Mucosa of rectum (tissue), 2 donors: Measurements from ENCODE around the gene CNNM1.

Experiments used
- H3K27ac ChIP-seq, 2 donors: one replicate each; pipeline ENCODE4 v1.7.0; 2013; ENCODE audit warnings: inconsistent platforms in 2 of 2, low read depth in 2 of 2, low read length in 2 of 2
- H3K27me3 ChIP-seq, 2 donors: one replicate each; pipeline ENCODE4 v1.7.0; 2013; ENCODE audit warnings: low read length in 2 of 2; ENCODE audit not compliant: control insufficient read depth in 2 of 2, insufficient read depth in 2 of 2
- H3K36me3 ChIP-seq, 2 donors: one replicate each; pipeline ENCODE4 v1.7.0; 2013; ENCODE audit warnings: low read length in 2 of 2; ENCODE audit not compliant: control insufficient read depth in 2 of 2, insufficient read depth in 2 of 2
- H3K4me1 ChIP-seq, 2 donors: one replicate each; pipeline ENCODE4 v1.7.0; 2013; ENCODE audit warnings: low read length in 2 of 2, mild to moderate bottlenecking in 1 of 2; ENCODE audit not compliant: control insufficient read depth in 2 of 2, insufficient read depth in 2 of 2
- H3K4me3 ChIP-seq, 2 donors: one replicate each; pipeline ENCODE4 v1.7.0; 2013; ENCODE audit warnings: low read length in 2 of 2
- H3K9ac ChIP-seq, 2 donors: one replicate each; pipeline ENCODE4 v1.7.0; 2013; ENCODE audit warnings: low read length in 2 of 2, low read depth in 1 of 2, mild to moderate bottlenecking in 1 of 2
- H3K9me3 ChIP-seq, 2 donors: one replicate each; pipeline ENCODE4 v1.7.0; 2013; ENCODE audit warnings: low read length in 2 of 2; ENCODE audit not compliant: control insufficient read depth in 2 of 2
- donor health status: healthy.
- donor health status: Normal muscosa, but diverticular disease.

CNNM1 gene

GRCh38 chr10:99329304-99329553 is at the start of gene CNNM1:
Gene CNNM1, plus strand, starts transcription at chr10:99329356. Its CDS starts 32 bp downstream, at chr10:99329388.
- H3K36me3 ChIP-seq: no peaks in the 10 kb centered on the region
- no peak within 1 kb of the TSS for H3K27ac ChIP-seq
- H3K9me3 ChIP-seq: no peaks in the 10 kb centered on the region
- H3K4me3 ChIP-seq: peak within 1 kb of the TSS; percentile 59 to 60
- H3K27me3 ChIP-seq: peaks cover 13 to 27% of the 10 kb centered on the region in 2 donors
- H3K4me1 ChIP-seq: peaks cover 0 to 3% of the 10 kb centered on the region in 2 donors
- H3K9ac ChIP-seq: no peak within 1 kb of the TSS

DNA sequence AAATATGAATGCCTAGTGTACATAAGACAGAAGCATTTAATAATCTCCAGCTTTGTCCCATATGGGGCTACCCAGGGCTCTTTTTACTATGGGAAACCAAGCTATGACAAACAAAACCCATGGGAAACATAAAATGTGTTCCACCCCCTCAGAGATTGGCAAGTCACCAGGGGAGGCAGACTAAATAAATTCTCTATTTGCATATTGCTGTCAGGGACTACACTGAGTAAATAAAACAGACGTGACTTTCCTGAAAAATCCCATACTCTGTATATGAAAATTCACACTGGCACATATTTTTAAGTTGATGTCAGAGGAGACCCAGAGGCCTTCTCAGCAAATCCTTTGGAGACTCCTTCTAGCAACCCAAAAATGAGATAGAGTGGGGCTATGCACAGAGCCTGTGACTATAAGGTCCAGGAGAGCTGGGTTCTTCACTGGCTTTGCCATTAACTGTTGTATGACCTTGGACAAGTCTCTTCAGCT is 49.5 kb upstream of the CNNM1 start:
- H3K27me3 ChIP-seq: no peaks in the 10 kb centered on the region
- H3K4me3 ChIP-seq: no peak overlapping the region
- H3K4me1 ChIP-seq: no peaks in the 10 kb centered on the region
- H3K36me3 ChIP-seq: no peaks in the 10 kb centered on the region
- H3K9ac ChIP-seq: no peak overlapping the region
- peaks cover 4 to 5% of the 10 kb centered on the region in 2 donors for H3K9me3 ChIP-seq
- no peak overlapping the region for H3K27ac ChIP-seq

- no peak overlapping the region for H3K4me3 ChIP-seq
- no peaks in the 10 kb centered on the region for H3K4me1 ChIP-seq
- no peaks in the 10 kb centered on the region for H3K36me3 ChIP-seq
- no peaks in the 10 kb centered on the region for H3K27me3 ChIP-seq
- H3K9ac ChIP-seq: no peak overlapping the region
- H3K27ac ChIP-seq: no peak overlapping the region
- H3K9me3 ChIP-seq: peaks cover 4 to 5% of the 10 kb centered on the region in 2 donors
Measured at GRCh38 chr10:99280472-99280871, 48.7 kb upstream of the CNNM1 start.

DNA sequence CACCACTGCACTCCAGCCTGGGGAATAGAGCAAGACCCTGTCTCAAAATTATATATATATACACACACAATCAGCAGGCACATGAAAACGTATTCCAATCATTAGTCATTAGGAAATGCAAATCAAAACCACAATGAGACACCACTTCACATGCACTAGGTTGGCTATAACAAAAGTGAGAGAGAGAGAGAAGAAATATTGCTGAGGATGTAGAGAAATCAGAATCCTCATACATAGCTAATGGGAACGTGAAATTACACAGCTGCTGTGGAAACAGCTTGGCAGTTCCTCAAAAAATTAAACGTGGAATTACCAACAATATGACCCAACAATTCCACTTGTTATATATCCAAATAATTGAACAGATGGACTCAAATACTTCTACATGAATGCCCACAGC is 43.3 kb upstream of the CNNM1 start:
- H3K27me3 ChIP-seq: no peaks in the 10 kb centered on the region
- H3K9ac ChIP-seq: no peak overlapping the region
- H3K4me1 ChIP-seq: no peaks in the 10 kb centered on the region
- no peaks in the 10 kb centered on the region for H3K36me3 ChIP-seq
- no peak overlapping the region for H3K27ac ChIP-seq
- H3K4me3 ChIP-seq: no peak overlapping the region
- H3K9me3 ChIP-seq: peaks cover 4 to 5% of the 10 kb centered on the region in 2 donors

DNA sequence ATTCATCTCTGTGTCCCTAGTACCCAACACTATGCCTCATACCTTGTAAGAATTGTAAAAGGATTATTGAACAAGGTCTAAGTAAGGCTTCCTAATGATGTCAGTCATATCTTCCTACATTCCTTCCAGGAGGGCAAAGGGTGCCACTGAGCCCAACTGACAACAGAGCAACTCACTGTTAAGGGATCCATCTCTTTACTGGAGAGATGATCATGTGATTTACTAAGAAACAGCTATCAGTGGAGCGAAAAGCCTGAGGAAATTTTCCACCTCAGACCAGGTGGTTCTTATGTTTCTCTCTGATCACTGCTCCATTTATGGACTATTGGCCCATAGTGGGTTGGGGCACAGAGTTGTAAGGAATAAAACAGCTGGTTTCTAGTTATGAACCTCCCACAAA is 38.9 kb upstream of the CNNM1 start:
- H3K4me3 ChIP-seq: no peak overlapping the region
- no peaks in the 10 kb centered on the region for H3K4me1 ChIP-seq
- H3K27ac ChIP-seq: no peak overlapping the region

GRCh38 chr10:99292159-99292558 is 37.0 kb upstream of the CNNM1 start:
- H3K27ac ChIP-seq: no peak overlapping the region
- no peak overlapping the region for H3K9ac ChIP-seq
- no peaks in the 10 kb centered on the region for H3K27me3 ChIP-seq
- H3K4me1 ChIP-seq: no peaks in the 10 kb centered on the region
- no peaks in the 10 kb centered on the region for H3K36me3 ChIP-seq
- no peaks in the 10 kb centered on the region for H3K9me3 ChIP-seq
- H3K4me3 ChIP-seq: no peak overlapping the region

More for the DNA sequence above, 38.9 kb upstream of the CNNM1 start:
- no peaks in the 10 kb centered on the region for H3K9me3 ChIP-seq
- no peaks in the 10 kb centered on the region for H3K36me3 ChIP-seq
- no peak overlapping the region for H3K9ac ChIP-seq
- no peaks in the 10 kb centered on the region for H3K27me3 ChIP-seq

DNA sequence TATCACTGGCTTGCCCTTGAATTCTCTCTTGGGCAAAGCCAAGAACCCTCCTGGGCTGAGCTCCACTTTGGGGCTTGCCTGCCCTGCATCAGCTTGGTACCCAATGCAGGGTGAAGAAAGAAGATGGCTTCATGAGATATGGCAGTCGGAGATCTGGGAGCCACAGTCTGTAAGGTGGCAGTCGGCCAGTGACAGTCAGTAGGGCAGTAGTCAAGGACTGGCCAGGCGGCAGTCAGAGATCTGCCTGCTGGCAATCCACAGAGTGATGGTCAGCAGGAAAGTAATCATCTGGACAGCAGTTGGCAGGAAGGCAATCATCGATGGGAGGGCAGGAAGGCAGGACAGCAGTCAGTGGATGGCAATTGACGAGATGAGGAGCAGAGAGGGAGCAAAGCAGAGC is 32.6 kb upstream of the CNNM1 start:
- H3K9me3 ChIP-seq: no peaks in the 10 kb centered on the region
- no peaks in the 10 kb centered on the region for H3K4me1 ChIP-seq
- no peaks in the 10 kb centered on the region for H3K27me3 ChIP-seq
- H3K36me3 ChIP-seq: no peaks in the 10 kb centered on the region
- no peak overlapping the region for H3K9ac ChIP-seq
- no peak overlapping the region for H3K27ac ChIP-seq
- no peak overlapping the region for H3K4me3 ChIP-seq

DNA sequence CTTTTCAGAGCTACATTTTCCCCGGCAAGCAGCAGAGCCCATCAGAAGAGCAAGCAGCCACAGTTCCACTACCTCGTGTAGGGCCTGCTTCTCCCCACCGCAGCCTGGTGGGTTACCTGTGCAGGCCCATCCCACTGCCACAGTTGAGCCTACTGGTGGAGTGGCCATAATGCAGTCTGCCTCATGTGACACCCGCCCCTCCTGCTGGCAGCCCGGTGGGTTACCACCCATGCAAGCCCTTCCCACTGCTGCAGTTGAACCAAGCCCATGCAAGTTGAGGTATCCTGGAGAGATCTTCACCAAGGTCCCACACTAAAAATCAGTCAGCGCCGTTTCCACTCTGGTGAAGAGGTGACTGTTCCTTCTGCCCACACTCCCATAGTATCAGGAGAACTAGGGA is 32.1 kb upstream of the CNNM1 start:
- no peaks in the 10 kb centered on the region for H3K36me3 ChIP-seq

DNA sequence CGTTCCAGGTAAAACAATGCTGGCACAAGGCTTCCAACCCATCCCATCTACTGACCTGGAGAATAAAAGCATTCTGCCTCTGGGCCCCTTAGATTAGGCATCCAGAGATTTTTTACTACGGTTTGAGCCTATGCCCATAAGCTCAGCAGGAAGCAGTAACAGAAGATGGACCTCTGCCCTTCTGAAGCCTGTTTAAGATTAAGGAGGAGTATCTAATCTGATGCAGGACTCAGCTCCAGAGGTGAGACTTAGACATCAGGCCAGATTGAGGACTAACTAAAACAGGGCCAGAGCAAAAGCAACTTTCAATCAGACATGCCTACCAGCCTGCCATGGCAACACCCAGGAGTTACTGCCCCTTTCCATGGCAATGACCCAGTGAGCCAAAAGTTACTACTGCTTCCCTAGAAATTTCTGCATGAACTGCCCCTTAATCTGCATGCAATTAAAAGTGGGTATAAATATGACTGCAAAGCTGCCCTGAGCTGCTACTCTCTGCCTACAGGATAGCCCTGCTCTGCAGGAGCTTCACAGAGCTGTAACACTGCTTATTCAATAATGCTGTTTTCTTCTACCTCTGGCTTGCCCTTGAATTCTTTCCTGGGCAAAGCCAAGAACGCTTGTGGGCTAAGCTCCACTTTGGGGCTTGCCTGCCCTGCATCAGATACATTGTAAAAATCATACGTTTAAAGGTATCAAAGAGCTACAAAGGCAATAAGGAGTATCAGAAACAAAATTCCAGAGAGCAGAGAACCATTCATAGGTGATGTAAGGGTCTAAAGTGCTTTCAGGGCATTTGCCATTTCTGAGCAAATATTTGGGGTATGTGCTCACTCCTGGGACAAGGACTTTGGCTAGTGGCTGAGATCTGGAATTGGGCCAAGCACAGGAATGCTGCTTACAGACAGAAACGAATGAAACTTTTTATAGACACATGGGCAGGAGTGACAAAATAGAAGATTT is 25.0 kb upstream of the CNNM1 start:
- Histone ChIP-seq H3K36me3 (no peaks in the 10 kb centered on the region), H3K27me3 (no peaks in the 10 kb centered on the region), H3K9ac (no peak overlapping the region), H3K27ac (no peak overlapping the region), H3K4me1 (no peaks in the 10 kb centered on the region), H3K9me3 (no peaks in the 10 kb centered on the region), H3K4me3 (no peak overlapping the region)

More for the DNA sequence above, 32.1 kb upstream of the CNNM1 start:
- Histone ChIP-seq H3K27ac (no peak overlapping the region), H3K9ac (no peak overlapping the region), H3K4me3 (no peak overlapping the region), H3K4me1 (no peaks in the 10 kb centered on the region), H3K9me3 (no peaks in the 10 kb centered on the region), H3K27me3 (no peaks in the 10 kb centered on the region)

DNA sequence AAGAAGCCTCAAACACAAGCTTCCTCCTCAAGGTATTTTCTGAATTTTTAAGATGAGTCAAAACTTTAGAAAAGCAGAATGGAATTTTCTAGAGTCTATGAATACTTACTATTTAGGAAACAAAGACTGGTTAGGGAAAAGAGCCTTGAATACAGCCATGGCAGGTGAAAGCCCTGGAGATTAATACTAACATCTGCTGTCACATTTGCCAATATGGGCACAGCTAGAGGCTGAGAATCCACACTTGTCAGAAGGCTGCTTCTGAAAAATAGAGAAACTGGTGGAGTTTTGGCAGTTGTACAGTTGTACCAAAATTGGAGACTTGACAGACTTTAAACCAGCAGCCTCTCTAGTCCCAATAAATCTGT is 24.3 kb upstream of the CNNM1 start:
- Histone ChIP-seq H3K36me3 (no peaks in the 10 kb centered on the region), H3K27ac (no peak overlapping the region), H3K27me3 (no peaks in the 10 kb centered on the region), H3K4me1 (no peaks in the 10 kb centered on the region), H3K9ac (no peak overlapping the region), H3K4me3 (no peak overlapping the region), H3K9me3 (no peaks in the 10 kb centered on the region)
